Body of pancreas (tissue), 4 donors: ENCODE results near the gene CEMIP2. TPM values are rescaled to one million over a fixed set of nuclear protein-coding genes. Genes with fewer than 3 reads are reported as not detected.
A peak's percentile ranks its signal among the peaks of the same experiment; 100 is the strongest.

ENCODE experiments used
- ATAC-seq: fragments of 150-250 bp; one replicate; pipeline ENCODE4 v1.9.1; 2016
- DNase-seq, 4 donors: peaks; one replicate each; pipeline ENCODE4 v3.0.0-alpha.2; 2019
- H3K27ac ChIP-seq, 4 donors: fragments of 200-600 bp; sonication (generic); 1 replicate in 3 of 4; 2 replicates in 1 of 4; pipeline versions ENCODE4 v1.5.1 to v1.6.1; 2016 to 2019; ENCODE audit warnings: mild to moderate bottlenecking in 1 of 4, mixed read lengths in 1 of 4, moderate library complexity in 1 of 4
- H3K27me3 ChIP-seq, 2 donors: fragments of 200-600 bp; sonication (generic); one replicate each; pipeline ENCODE4 v1.6.0; 2016; ENCODE audit warnings: mild to moderate bottlenecking in 1 of 2
- H3K36me3 ChIP-seq, 2 donors: fragments of 200-600 bp; sonication (generic); replicated peaks in 1 of 2; 2 replicates each; pipeline ENCODE4 v1.5.1; 2016; ENCODE audit warnings: low read depth in 2 of 2; ENCODE audit not compliant: insufficient read depth in 1 of 2
- H3K4me1 ChIP-seq: fragments of 200-600 bp; sonication (generic); one replicate; pipeline ENCODE4 v1.6.0; 2016
- H3K4me3 ChIP-seq, 2 donors: fragments of 200-600 bp; sonication (generic); 1 replicate in 1 of 2; 2 replicates in 1 of 2; pipeline ENCODE4 v1.5.1; 2016 to 2019
- H3K9me3 ChIP-seq, 3 donors: fragments of 200-600 bp; sonication (generic); 1 replicate in 2 of 3; 2 replicates in 1 of 3; pipeline ENCODE4 v1.5.1; 2016
- POLR2A ChIP-seq, 3 donors: fragments of 450-650 bp; IDR thresholded peaks; one replicate each; pipeline ENCODE4 v1.6.1; 2016; ENCODE audit warnings: antibody characterized with exemption in 3 of 3, mild to moderate bottlenecking in 2 of 3
- WGBS, 2 donors: methylation state at CpG; one replicate each; pipeline ENCODE4 v1.1.5; 2017; 5-methylcytosine and 5-hydroxymethylcytosine counted together
- intact Hi-C: fragments of 100-400 bp; cut with DNase I; formaldehyde crosslinking; loops from one replicate; pipeline ENCODE4 v1.15.1; 2023
- total RNA-seq, 2 donors: library from RNA; depleted of rRNA; stranded (reverse); fragments of >200 nt; gene quantifications; one replicate each; pipeline ENCODE4 v1.1.0, GENCODE V29; 2016
- TF ChIP-seq, protein P1 (sequence below), 7 experiments: fragments of 450-650 bp in 4 of 7; fragments of 200-600 bp in 3 of 7; sonication (generic) in 3 of 7; IDR thresholded peaks; one replicate each; pipeline ENCODE4 v1.5.1; 2016 to 2019; ENCODE audit warnings: antibody characterized with exemption in 7 of 7

The CEMIP2 gene
- total RNA-seq, 2 donors from 2014 or later, result 28.3 to 33.0 TPM

DNA sequence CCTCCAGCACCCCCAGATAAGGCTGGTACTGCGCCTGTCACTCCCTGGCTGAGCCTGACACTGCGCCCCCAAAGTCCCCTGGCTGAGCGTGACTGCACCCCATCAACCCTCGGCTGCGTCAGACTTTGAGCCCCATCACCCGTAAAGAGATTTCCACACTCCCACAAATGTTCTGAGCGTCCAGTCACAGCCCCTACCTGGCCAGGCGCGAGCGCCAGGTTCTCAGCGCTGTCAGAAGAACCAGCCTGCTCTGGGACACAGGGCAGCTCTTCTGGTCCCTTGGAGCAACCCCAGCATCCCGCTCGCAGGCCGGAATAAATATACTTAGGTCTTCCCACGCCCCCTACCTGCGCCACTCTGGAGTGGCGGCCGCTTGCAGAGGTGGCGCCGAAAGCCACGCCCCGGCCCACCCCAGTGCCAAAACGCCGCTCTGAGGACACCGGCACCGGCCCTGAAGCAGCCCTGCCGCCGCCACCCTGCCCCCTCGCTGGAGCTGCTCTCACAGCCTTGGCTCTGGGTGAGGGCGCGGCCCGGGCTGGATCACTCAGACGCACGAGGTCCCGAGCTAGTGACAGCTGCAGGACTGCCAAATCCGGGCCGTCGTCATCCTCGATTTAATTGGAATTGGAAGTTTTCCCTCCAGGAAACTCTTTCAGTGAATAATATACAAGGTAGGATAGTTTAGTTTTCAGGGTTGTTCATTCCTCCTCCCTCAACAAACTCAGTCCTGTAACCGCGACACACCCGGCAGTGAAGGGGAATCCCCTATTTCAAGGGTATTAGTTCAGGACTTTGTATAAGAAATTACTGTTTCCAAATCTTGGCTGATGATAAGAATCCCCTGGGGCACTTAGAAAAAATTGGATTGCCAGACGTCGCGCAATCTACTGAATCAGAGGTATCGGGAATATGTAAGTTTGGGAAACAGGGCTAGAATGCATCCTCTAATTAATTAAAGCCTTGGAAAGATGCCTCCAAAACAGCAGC, 1.2 kb upstream of the CEMIP2 start:
- Histone ChIP-seq H3K36me3 (no peaks in the 10 kb centered on the region), H3K4me1 (peaks cover 43% of the 10 kb centered on the region), H3K27me3 (no peaks in the 10 kb centered on the region), H3K9me3 (no peaks in the 10 kb centered on the region), H3K27ac (peak overlapping the region; percentile 94 to 99 (median 97)), H3K4me3 (peak overlapping the region in 1 of 2 donors; percentile 6)
- peak; percentile 56 to 67 (median 67) for TF ChIP-seq POLR2A (IDR thresholded peaks at IDR 0.05)
- TF ChIP-seq, protein P1, sequence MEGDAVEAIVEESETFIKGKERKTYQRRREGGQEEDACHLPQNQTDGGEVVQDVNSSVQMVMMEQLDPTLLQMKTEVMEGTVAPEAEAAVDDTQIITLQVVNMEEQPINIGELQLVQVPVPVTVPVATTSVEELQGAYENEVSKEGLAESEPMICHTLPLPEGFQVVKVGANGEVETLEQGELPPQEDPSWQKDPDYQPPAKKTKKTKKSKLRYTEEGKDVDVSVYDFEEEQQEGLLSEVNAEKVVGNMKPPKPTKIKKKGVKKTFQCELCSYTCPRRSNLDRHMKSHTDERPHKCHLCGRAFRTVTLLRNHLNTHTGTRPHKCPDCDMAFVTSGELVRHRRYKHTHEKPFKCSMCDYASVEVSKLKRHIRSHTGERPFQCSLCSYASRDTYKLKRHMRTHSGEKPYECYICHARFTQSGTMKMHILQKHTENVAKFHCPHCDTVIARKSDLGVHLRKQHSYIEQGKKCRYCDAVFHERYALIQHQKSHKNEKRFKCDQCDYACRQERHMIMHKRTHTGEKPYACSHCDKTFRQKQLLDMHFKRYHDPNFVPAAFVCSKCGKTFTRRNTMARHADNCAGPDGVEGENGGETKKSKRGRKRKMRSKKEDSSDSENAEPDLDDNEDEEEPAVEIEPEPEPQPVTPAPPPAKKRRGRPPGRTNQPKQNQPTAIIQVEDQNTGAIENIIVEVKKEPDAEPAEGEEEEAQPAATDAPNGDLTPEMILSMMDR (IDR thresholded peaks at IDR 0.05), result peak in 6 of 7 experiments; percentile 37 to 93 (median 76)
- 4 to 6% methylated on average over 18 to 45 of the region's 46 CpGs for WGBS, 2 donors
- ATAC-seq, result peak; percentile 77
- intact Hi-C loops, result loop anchor here (10.0 kb wide), 2 partner anchors 45 to 165 kb away; no protein-coding TSS in a partner anchor
- peak; percentile 95 to 98 (median 96) for DNase-seq

DNA sequence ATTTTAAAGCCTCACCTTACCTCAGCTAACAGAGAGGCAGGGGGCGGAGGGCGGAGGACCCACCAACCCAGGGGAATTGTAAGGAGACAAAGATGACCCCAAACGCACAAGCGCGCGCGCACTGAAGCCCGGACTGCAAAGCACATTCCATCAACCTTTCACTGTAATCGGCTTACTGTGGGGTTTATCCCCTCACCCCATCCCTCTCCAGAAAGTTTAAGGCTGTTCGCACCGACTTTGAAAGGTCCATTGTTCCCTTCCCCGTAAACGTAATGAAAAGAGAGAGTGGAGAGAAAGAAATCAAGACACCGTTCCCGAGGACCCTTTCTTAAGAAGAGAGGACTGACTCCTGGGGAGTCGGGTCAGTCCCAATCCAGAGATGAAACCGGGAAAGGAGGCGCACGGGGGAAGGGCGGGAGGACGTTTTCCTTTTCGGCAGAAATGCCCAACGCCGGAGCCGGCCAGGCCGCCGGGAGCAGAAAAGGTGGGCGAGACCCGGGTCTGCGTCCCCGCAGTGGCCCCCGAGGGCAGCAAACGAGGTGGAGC, 464 bp downstream of the CEMIP2 start:
- ATAC-seq, result no peak
- 1% methylated on average over 24 to 33 of the region's 33 CpGs for WGBS, 2 donors
- no peaks in the 10 kb centered on the region for H3K9me3 ChIP-seq
- peak overlapping the region; percentile 94 to 99 (median 97) for H3K27ac ChIP-seq
- H3K4me3 ChIP-seq, result peak overlapping the region; percentile 62 to 89
- peaks cover 59% of the 10 kb centered on the region for H3K4me1 ChIP-seq
- intact Hi-C loops, result no loop called here
- peak; percentile 16 to 37 (median 30) for DNase-seq
- TF ChIP-seq, protein P1 (IDR thresholded peaks at IDR 0.05), result no peak
- no peak for TF ChIP-seq POLR2A (IDR thresholded peaks at IDR 0.05)
- no peaks in the 10 kb centered on the region for H3K27me3 ChIP-seq
- no peaks in the 10 kb centered on the region for H3K36me3 ChIP-seq

DNA sequence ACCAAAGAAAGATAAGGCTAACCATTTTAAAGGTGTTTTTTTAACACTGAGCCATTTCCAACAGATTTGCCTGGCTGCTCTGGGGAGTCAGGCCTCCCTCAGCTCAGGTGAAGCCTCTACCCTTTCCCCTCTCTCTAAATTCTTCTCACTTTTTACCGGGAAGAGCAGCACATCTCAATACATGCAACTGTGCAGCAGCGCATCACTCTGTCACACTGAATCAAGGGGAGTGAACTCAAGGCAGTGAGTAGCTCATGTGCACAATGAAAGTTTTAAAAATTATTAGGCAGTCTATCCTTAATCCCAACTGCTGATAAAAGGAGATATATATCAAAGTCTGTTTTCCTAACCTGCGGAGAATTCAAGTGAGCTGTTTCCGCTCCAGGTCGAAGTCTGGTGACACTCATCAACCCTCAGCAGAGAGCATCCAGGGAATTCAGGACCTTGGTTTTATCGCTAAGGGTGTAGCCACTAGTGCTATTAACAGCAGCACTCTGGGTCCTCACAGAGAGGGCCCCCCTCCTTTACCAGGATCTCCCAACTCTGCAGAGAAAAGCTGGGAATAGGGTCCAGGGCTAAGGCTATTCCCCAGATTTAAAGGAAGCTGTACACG, 1.0 kb downstream of the CEMIP2 start:
- intact Hi-C loops, result no loop called here
- H3K4me1 ChIP-seq, result peaks cover 65% of the 10 kb centered on the region
- ATAC-seq (no peak), DNase-seq (no peak)
- no peaks in the 10 kb centered on the region for H3K27me3 ChIP-seq
- no peaks in the 10 kb centered on the region for H3K9me3 ChIP-seq
- peak overlapping the region; percentile 94 to 99 (median 97) for H3K27ac ChIP-seq
- H3K36me3 ChIP-seq, result no peaks in the 10 kb centered on the region
- 6 to 10% methylated on average over 7 of the region's 7 CpGs for WGBS, 2 donors
- no peak for TF ChIP-seq POLR2A (IDR thresholded peaks at IDR 0.05)
- TF ChIP-seq, protein P1 (IDR thresholded peaks at IDR 0.05), result no peak
- H3K4me3 ChIP-seq, result peak overlapping the region; percentile 62 to 89

DNA sequence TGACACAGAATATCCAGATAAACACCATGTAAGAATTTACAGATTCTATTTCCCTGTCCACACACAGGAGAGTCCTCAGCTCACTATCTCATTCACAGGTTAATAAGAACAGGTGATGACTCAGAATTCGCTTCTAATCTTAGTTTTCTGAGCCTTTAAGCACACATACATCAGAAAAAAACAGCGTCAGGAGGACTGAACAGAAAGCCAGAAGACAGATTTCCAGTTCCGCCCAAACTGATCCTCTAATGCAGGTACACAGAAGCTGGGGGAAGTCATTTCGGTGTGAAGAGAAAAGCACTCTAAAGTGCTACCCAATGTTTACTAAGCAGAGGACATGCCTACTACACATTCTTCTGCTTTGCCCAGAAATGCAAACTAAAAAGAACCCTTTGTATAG, 1.6 kb downstream of the CEMIP2 start:
- intact Hi-C loops, result no loop called here
- no peaks in the 10 kb centered on the region for H3K36me3 ChIP-seq
- peak overlapping the region; percentile 94 to 99 (median 97) for H3K27ac ChIP-seq
- H3K4me3 ChIP-seq, result peak overlapping the region; percentile 62 to 89
- ATAC-seq, result no peak
- H3K27me3 ChIP-seq, result no peaks in the 10 kb centered on the region
- no peaks in the 10 kb centered on the region for H3K9me3 ChIP-seq
- 10 to 11% methylated on average over 4 of the region's 4 CpGs for WGBS, 2 donors
- DNase-seq, result peak in 1 of 4 donors; percentile 22
- peak in 2 of 3 donors; percentile 44 to 45 for TF ChIP-seq POLR2A (IDR thresholded peaks at IDR 0.05)
- TF ChIP-seq, protein P1 (IDR thresholded peaks at IDR 0.05), result no peak
- peaks cover 71% of the 10 kb centered on the region for H3K4me1 ChIP-seq
